Breast epithelium (tissue), 4 donors: Measurements from ENCODE around the gene SUGP1. TPM values are rescaled to one million over a fixed set of nuclear protein-coding genes. Genes with fewer than 3 reads are reported as not detected.

Experiments used
- DNase-seq, 2 donors: peaks; one replicate each; pipeline ENCODE4 v3.0.0-alpha.2; 2019; ENCODE audit warnings: low spot score in 2 of 2
- H3K27ac ChIP-seq, 2 donors: fragments of 200-600 bp; sonication (generic) in 1 of 2; one replicate each; pipeline ENCODE4 v1.5.1; 2016 to 2019; ENCODE audit warnings: mild to moderate bottlenecking in 1 of 2
- H3K27me3 ChIP-seq, 2 donors: fragments of 200-600 bp; sonication (generic) in 1 of 2; one replicate each; pipeline versions ENCODE4 v1.5.1 to v1.6.0; 2017 to 2019; ENCODE audit warnings: control low read depth in 1 of 2, mild to moderate bottlenecking in 1 of 2
- H3K36me3 ChIP-seq: fragments of 200-600 bp; one replicate; pipeline ENCODE4 v1.5.1; 2019
- H3K4me1 ChIP-seq, 2 donors: fragments of 200-600 bp; sonication (generic); one replicate each; pipeline ENCODE4 v1.5.1; 2016 to 2019; ENCODE audit warnings: control low read depth in 1 of 2
- H3K4me3 ChIP-seq, 3 donors: fragments of 200-600 bp; sonication (generic); 1 replicate in 2 of 3; 2 replicates in 1 of 3; pipeline ENCODE4 v1.5.1; 2016 to 2019; ENCODE audit warnings: mild to moderate bottlenecking in 3 of 3, moderate library complexity in 2 of 3
- H3K9me3 ChIP-seq, 2 donors: fragments of 200-600 bp; sonication (generic) in 1 of 2; one replicate each; pipeline ENCODE4 v1.5.1; 2016 to 2019; ENCODE audit warnings: control low read depth in 1 of 2
- POLR2A ChIP-seq: fragments of 450-650 bp; IDR thresholded peaks from one replicate; pipeline ENCODE4 v1.6.1; 2016; ENCODE audit warnings: antibody characterized with exemption, mild to moderate bottlenecking, moderate library complexity
- POLR2AphosphoS5 ChIP-seq, 3 donors: sonication (generic); formaldehyde crosslinking; IDR thresholded peaks; one replicate each; pipeline ENCODE4 v1.6.1; 2017; ENCODE audit warnings: antibody characterized with exemption in 3 of 3
- intact Hi-C: fragments of 100-400 bp; cut with DNase I; formaldehyde crosslinking; loops from one replicate; pipeline ENCODE4 v1.15.1; 2023; ENCODE audit warnings: low total_unique reads
- total RNA-seq, 3 donors: library from RNA; depleted of rRNA; stranded (reverse); fragments of >200 nt; gene quantifications; one replicate each; pipeline ENCODE4 v1.1.0, GENCODE V29; 2016
- TF ChIP-seq, protein P1 (sequence below), 3 donors: fragments of 450-650 bp; IDR thresholded peaks; one replicate each; pipeline ENCODE4 v1.5.1; 2016 to 2017; ENCODE audit warnings: antibody characterized with exemption in 3 of 3, mild to moderate bottlenecking in 3 of 3, moderate library complexity in 3 of 3

Gene SUGP1
- total RNA-seq, 3 donors from 2014 or later = 23.8 to 31.6 (median 29.8) TPM

DNA sequence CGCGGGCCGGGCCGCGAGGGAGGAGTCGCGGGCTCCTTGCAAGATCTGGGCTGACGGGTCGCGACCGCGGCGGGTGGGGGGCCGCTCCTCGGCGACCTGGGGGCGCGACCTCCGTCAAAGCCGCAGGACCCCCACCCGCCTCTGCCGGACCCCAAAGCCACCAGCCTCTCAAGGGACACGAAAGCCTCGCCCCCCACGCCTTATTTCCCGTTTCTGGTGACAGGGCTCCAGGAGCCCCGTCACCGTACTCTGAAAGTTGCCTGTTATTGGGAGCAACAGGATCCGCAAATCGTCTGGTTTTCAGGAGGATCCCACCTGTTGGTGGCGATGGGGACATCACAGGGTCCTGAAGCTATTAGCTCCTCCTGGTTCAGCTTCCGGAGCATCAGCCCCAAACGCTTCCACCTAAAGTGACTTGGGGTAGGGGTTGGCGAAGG, 850 bp upstream of the SUGP1 start:
- Histone ChIP-seq H3K4me1 (peaks cover 3 to 10% of the 10 kb centered on the region in 2 donors), H3K27ac (peak overlapping the region; percentile 93 to 95), H3K36me3 (no peaks in the 10 kb centered on the region), H3K4me3 (peak overlapping the region; percentile 98 to 100 (median 100)), H3K27me3 (no peaks in the 10 kb centered on the region), H3K9me3 (no peaks in the 10 kb centered on the region)
- intact Hi-C loops = no loop called here
- DNase-seq = no peak
- TF ChIP-seq POLR2A = no peak

DNA sequence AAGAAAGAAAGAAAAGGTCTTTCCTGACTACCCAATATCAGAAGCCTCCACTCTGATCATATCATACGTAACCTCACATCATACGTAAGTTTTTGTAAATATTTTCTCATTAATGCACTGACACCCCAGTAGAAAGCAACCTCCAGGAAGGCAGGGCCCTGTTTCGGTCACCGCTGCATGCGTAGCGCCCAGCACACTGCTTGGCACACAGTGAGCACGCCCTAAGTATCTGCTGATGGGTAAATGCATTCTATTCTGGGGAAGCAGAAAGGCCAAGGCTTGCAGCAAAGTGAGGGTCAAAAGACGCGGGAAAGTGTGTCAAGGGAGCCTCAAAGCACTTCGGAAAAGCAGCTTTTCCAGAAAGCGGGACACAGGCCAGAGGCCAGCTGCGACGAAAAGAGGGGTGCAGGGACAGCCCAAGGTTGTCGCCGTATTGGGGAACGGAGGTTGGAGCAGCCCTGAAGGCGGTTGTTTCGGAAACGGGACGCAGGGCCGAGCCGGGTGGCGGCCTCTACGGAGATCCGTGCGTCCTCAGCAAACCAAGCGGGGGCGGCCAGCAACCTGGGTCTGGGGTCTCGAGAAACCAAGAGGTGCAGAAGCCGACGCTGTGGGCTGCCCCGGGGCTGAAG, 463 bp downstream of the SUGP1 start:
- H3K36me3 ChIP-seq = no peaks in the 10 kb centered on the region
- H3K4me3 ChIP-seq = peak overlapping the region; percentile 98 to 100 (median 100)
- no peak for DNase-seq
- H3K27ac ChIP-seq = peak overlapping the region; percentile 93 to 95
- TF ChIP-seq, protein P1, sequence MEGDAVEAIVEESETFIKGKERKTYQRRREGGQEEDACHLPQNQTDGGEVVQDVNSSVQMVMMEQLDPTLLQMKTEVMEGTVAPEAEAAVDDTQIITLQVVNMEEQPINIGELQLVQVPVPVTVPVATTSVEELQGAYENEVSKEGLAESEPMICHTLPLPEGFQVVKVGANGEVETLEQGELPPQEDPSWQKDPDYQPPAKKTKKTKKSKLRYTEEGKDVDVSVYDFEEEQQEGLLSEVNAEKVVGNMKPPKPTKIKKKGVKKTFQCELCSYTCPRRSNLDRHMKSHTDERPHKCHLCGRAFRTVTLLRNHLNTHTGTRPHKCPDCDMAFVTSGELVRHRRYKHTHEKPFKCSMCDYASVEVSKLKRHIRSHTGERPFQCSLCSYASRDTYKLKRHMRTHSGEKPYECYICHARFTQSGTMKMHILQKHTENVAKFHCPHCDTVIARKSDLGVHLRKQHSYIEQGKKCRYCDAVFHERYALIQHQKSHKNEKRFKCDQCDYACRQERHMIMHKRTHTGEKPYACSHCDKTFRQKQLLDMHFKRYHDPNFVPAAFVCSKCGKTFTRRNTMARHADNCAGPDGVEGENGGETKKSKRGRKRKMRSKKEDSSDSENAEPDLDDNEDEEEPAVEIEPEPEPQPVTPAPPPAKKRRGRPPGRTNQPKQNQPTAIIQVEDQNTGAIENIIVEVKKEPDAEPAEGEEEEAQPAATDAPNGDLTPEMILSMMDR (IDR thresholded peaks at IDR 0.05) = no peak
- TF ChIP-seq POLR2A (no peak), POLR2AphosphoS5 (IDR thresholded peaks at IDR 0.05) (no peak)
- peaks cover 3 to 10% of the 10 kb centered on the region in 2 donors for H3K4me1 ChIP-seq
- intact Hi-C loops = no loop called here
- H3K9me3 ChIP-seq = no peaks in the 10 kb centered on the region
- H3K27me3 ChIP-seq = no peaks in the 10 kb centered on the region

DNA sequence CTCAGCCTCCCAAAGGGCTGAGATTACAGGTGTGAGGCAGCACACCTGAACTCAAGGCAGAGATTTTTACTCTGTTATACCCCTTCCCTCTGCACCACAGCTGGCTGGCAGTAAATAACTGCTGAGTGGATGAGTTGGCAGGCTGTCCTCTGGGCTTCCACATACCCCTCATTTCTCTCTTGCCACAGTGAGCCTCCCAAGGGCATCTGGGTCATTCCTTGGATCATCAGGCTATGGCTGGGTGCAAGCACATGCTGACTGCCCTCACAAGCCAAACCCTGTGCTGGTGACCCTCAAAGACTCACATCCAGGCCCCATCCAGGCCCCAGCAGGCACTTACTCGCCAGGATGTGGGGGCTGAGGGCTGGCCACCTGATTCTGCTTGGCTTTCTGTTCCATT, 4.2 kb downstream of the SUGP1 start:
- no peak overlapping the region for H3K27ac ChIP-seq
- H3K9me3 ChIP-seq = no peaks in the 10 kb centered on the region
- no peaks in the 10 kb centered on the region for H3K36me3 ChIP-seq
- intact Hi-C loops = no loop called here
- H3K27me3 ChIP-seq = no peaks in the 10 kb centered on the region
- peaks cover 0 to 10% of the 10 kb centered on the region in 2 donors for H3K4me1 ChIP-seq
- H3K4me3 ChIP-seq = no peak overlapping the region
- DNase-seq = no peak
- TF ChIP-seq POLR2AphosphoS5 (IDR thresholded peaks at IDR 0.05) (no peak), POLR2A (no peak)
- TF ChIP-seq, protein P1 (IDR thresholded peaks at IDR 0.05) = no peak

DNA sequence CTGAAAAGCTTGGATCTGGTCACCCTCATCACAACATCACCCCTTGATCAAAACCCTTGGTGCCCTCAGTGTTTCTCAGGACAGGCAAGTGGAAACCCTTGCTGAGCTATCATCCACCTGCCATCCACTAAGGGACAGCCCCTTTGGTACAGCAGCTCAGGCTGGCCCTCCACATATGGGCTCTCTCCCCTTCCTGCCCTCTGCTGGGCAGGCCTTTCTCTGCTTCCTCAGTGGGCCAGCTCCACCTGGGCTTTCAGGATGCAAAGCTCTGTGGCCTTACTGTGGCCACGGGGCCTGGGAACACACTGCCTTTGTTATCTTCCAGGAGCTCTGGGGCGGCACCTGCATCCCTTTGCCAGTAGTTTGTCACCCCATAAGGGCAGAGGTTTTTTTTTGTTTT, 4.9 kb downstream of the SUGP1 start:
- no peaks in the 10 kb centered on the region for H3K36me3 ChIP-seq
- intact Hi-C loops = no loop called here

DNA sequence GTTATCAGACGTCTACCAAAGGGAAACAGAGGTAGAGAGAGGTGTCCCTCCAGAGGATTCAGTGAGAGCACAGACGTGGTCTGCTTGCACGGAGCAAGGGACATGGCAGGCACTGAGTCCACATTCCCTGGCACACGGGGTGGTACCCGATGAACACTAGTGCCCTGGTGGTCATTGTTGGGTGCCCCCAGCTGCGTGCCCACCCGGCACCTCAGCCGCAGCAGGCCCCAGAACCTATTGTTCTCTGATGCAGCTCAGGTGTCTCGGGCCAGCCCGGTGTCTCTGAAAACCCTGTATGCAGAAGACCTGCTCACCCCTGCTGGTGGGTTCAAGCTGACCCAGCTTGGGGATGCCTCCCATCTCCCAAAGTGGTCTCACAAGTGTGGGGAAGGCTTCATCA, 11.9 kb downstream of the SUGP1 start:
- intact Hi-C loops = no loop called here
- DNase-seq = no peak
- H3K9me3 ChIP-seq = no peaks in the 10 kb centered on the region
- TF ChIP-seq POLR2AphosphoS5 (IDR thresholded peaks at IDR 0.05) = no peak
- TF ChIP-seq, protein P1 (IDR thresholded peaks at IDR 0.05) = no peak
- no peak for TF ChIP-seq POLR2A
- peaks cover under 1% of the 10 kb centered on the region for H3K36me3 ChIP-seq
- no peaks in the 10 kb centered on the region for H3K27me3 ChIP-seq
- no peaks in the 10 kb centered on the region for H3K4me1 ChIP-seq
- H3K27ac ChIP-seq = no peak overlapping the region
- no peak overlapping the region for H3K4me3 ChIP-seq

More for the DNA sequence above, 4.9 kb downstream of the SUGP1 start:
- no peaks in the 10 kb centered on the region for H3K9me3 ChIP-seq
- no peaks in the 10 kb centered on the region for H3K27me3 ChIP-seq
- no peak overlapping the region for H3K4me3 ChIP-seq
- TF ChIP-seq, protein P1 (IDR thresholded peaks at IDR 0.05) = no peak
- TF ChIP-seq POLR2AphosphoS5 (IDR thresholded peaks at IDR 0.05) = no peak
- no peak for TF ChIP-seq POLR2A
- no peak overlapping the region for H3K27ac ChIP-seq
- H3K4me1 ChIP-seq = peaks cover 0 to 10% of the 10 kb centered on the region in 2 donors
- DNase-seq = no peak
